HG03108 (cell line): Measurements from ENCODE around the gene IQCM.

ENCODE experiments used
- ATAC-seq: cut with Tn5 transposase; IDR thresholded peaks from one replicate; pipeline ENCODE4 v1.9.1; 2021; ENCODE audit warnings: moderate library complexity; ENCODE audit not compliant: unreplicated experiment

The IQCM gene

DNA sequence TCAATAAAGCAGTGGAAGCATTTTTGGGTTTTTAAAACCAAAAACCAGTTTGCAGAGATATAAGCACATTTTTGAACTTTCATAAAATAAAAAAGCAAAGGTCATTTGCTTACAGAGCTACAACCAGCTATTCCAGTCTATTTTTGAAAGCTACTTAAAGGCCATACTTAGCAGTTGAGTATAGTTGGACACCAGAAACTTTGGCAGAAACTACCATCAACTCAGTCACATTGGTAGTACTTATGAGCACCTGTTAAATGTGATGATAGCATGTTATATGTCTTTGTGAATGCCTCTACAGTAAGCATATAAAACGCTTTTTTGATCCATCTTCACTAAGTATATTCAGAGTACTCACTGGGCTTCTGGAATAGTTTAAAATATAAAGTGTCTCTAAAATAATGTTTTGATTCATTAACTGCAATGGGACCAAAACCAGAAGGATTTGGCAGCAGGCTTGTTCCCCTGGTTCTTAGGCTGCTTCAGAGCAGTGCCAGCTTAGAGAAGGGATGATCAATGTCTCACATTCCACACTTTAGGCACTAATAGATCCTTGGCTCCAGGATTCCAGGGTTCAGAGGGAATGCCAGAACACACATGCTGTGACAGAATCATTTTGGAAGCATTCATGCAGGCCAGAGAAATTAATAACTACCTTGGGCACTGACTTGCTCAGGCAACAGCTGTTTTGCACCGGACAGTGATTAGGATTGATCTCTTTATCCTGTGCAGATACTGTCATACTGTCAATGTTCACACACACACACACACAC lies 103.9 kb downstream of the IQCM start:
- no peak for ATAC-seq

DNA sequence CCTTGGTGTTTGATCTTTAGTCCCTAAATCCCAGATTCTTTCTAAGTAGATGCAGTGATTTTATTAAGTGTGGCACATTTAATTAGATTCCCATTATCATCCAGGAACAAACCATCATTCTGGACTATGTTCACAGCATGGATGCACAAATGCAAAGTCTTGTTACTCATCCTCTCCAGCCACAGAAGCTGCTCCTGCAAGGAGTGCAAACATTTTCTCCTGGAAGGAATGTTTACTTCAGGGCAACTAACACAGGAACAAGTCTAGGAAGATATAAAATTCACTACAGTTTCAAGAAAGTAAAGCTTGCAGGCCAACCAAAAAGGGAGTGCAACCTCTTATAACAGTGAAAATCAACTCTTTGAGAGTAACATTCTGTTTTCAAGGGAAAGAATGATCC lies 106.0 kb downstream of the IQCM start:
- ATAC-seq: no peak

DNA sequence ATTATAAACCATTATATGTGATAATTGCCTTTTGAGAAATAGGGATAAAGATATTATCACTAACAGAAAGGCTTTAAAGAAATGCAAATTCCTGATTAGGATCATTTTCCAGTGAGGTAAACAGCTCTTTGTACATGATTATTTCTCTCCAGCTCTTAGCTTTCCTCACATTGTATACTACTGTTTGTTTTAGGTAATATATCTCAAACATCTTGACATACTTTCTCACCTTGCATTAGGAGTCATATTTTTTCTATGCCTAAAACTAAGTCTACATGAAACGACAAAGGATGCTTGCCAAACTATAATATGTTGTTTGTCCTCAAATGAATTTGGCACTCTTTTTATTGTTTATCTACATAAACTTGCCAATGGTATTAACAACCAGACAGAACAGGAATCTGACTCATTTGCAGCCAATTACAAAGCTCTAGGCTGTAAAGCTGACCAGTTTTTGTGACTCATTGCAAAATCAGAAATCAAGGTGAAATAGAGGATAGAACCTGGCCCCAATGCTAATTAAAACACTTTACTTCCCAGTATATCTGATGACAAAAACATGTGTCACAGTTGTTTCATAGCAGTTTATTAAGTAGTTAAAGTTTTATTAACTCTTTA lies 107.0 kb downstream of the IQCM start:
- no peak for ATAC-seq

DNA sequence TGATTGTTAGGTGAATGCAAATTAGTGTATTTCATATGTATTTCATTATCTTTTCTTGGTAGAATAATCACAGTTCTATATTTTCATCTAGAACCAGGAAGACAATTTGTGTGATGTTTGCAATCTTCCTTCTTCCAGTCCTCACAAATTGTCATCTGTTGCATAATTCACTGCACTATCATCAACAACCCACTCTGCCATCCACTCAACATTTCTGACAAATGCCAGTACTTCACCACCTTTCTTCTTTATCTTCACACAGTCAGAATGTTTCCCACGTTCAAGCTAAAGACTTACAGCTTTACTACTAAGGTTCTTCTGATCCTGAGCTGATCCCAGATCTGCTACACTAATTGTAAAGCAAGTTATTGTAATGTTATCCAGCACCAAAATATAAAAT lies 107.8 kb downstream of the IQCM start:
- no peak for ATAC-seq

DNA sequence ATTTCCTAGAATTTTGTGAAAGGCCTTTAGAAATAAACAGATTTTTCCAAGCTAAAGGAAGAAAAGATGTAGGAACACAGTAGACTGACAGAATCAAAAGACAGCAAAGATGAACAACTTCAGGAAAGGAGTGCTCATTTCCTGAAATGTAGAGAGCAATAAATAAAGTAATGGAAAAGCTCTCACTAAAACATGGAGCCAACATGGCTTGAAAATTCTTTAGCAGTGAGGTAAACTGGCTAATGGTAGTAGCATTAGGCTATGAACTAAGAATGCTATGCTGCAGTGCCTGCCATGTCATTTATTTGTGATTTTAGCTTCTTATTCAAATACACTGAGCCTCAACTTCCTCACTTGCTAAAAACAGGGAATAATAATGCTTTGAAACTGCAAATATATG lies 108.7 kb downstream of the IQCM start:
- ATAC-seq: no peak

DNA sequence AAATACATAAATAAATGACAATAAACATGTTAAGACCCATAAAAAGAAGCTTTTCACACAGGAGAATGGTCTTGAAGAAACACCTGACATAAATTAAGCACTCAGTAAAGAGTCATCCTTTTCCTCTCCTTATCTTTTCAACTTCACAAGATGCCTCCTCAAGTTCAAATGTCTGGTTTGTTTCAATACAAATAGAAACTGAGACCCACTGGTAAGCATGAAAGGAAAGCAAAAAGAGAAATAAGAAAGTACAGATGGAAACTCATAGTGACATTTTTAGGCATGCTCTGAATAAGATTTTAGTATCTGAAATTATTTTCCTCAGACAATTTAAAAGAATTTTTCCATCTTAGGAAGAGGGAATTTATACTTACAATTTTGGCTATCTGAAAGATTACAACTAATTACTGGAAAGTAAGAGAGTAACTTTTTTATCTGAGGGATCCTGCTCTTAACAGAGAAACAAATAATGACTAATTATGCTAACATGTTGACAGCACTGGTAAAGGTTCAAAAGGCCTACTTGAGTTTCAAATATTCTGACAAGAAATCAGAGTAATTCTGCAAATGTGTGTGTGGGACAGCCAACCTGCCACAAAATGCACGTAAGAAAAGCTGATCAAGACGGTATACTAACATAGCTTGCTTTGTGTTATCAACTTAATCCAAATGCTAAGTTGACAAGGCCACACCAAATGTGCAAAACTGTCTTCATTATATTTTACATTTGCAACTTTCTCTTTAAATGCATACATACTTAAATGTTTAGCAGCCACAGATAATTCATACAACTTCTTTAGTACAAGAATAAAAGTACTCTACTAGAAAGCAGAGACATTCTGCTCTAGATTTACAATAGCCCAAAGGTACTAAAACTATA lies 113.0 kb downstream of the IQCM start:
- no peak for ATAC-seq

DNA sequence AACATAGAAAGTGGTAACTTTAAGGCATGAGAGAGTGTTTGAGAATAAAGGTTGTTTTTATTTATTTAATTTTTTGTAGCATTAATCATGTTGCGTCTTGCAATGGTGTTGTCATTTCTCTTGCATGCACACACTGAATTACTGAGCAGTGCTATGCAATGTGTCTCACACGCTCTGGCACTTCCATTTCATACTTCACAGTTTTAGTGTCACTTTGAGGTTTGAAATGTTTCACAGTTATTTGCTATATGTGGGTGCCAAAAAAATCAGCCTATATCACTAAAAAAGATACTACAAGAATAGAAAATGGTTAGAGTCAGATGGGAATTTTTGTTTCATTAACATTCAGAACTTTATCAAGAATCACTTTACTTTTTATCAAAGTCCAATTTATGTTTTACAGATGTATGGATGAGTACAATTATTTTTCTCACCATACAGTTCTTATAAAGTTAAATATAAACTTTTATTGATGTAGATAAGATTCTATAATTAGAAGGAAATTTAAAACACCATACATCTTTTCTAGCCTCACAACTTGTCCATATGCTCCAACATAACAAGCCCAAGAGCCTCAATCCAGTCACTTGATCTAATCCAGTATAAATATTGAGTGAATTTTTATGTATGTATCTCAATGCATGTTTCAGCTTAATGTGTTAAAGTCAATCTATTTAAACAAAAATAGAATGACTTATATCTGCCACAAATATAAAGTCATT lies 114.0 kb downstream of the IQCM start:
- no peak for ATAC-seq

DNA sequence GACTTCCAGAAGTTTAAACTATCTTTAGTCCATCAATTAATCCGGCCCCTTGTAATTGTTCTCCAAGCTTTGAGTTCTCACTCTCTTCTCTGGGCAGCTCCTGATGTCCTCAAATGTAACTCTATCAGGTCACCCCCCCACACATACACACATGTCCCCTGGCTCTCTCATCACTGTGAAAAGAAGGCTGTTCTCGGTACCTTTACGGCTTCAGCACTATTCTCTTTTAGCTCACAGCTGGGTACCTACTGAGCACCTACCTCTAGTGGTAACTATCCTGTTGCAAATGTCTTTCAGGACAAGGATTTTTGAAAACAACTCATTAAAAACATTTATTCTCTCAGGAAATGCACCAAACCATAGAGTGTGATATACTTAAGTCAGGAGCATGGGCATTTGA lies 115.4 kb downstream of the IQCM start:
- no peak for ATAC-seq

DNA sequence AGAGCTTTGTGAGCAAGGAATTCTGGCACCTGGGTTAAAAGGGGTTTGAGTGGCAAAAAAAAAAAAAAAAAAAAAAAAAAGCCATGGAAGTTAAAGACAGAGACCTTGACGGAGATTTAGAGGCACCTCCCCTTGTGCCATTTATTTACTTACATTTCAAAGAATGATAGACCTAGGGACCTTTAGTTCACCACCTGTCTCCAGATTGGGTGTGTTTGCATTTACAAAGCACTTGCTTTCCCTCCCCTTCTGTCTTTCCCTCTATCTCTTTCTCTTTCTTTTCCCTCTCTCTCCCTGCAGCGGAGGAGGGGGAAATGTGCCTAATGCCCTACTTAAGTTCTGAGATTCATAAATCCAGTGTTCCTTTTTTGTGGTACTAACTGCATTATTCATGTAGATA lies 116.0 kb downstream of the IQCM start:
- no peak for ATAC-seq

DNA sequence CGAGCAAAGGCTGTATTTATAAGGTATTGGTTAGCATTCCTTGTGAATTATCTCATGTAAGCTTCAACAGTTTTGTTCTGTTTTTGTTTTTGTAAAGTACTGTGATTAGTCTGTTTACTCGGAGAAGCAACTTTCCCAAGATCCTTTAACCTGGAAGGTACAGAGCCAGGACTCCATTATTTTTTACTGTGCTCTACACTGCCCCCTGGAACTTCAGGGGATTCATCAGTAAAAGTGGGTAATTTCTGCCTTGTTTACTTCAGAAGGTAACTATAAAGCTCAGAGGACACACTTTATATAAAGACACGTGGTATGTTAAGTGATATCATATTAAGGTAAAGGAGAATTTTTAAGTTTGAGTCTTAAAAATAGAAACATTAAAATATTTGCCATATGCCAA lies 124.9 kb downstream of the IQCM start:
- no peak for ATAC-seq

DNA sequence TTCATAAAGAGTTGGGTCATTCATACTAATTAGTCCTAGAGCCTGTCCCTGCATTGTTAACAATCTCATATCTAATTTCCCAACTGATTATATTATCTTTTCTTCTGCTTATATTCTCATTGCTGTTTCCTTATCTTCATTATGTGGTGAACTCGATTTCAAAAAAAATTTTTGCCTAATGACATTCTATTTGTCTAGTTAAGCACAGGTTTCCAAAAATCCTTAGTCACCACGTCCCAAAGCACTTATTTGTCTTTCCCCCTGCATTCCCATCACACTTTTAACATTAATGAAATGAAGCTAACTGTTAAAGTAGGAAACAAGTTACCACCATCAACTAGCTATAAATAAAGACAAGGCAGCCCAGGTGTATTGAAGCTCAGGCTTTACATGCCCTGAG lies 131.1 kb downstream of the IQCM start:
- no peak for ATAC-seq

DNA sequence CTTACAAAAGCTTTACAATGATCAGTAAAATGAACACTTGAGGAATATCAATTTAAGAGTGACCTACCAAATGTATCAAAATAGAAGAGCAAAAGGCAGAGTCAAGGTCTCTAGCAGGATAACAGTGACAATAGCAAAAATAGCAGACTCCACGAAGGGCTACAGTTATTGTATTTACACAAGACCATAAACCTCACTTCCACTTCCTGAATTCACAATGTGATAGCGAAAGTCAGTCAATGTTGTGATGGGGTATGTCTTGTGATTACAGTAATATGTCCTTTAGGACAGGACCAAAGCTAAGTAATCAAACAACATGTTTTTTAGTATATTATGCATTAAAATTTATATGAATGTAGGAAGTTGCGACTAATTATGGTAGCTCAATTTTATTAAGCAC lies 139.6 kb downstream of the IQCM start:
- peak; percentile 58 for ATAC-seq

DNA sequence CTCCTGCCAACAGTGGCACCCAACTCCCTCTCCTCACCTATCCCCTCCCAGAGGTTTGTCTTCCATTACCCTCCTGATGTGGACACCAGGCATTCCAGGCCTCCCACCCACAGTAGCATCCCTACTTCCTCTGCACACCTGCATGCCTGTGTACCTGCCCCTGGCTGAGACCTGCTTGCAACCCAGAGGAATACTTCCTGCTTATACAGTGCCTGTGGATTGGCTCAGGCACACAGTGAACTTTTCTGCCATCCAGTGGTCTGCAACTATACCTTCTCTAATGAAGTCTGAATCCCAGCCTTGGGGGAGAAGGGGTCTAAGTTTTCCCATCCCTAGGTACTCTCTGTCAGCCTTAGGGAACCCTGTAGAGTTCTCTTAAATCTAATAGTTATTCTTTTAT lies 169.9 kb downstream of the IQCM start:
- ATAC-seq: no peak

DNA sequence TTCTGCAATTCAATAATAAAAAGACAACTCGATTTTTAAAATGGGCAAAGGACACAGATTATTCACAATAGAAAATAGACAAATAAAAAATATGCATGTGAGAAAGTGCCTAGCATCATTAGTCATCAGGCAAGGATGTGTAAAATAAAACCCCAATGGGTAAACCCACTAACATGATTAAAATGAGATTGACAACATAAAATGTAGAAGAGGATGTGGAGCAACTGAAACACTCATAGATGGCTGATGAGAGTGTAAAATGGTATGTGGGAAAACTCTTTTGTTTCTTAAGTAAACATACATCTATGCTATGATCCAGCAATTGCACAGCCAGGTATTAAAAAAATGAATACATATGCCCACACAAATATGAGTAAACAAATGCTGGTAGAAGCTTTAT lies 177.6 kb downstream of the IQCM start:
- no peak for ATAC-seq

DNA sequence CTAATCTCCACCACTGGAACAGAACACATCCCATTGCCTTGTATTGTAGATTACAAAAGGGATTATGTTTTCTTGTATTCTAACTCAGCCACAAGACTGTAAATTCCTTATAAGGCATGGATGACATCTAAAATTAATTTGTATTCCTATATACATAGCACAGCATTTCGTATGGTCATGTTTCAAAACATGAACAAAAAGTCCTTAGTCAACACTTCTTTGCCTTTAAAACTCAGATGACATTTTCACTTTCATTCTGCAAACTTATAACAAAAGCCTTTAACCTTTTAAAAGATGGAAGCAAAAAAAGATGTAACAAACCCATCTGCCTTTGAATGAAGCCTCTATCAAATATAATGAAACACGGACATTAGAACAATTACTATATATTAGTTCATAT lies 181.3 kb downstream of the IQCM start:
- no peak for ATAC-seq

DNA sequence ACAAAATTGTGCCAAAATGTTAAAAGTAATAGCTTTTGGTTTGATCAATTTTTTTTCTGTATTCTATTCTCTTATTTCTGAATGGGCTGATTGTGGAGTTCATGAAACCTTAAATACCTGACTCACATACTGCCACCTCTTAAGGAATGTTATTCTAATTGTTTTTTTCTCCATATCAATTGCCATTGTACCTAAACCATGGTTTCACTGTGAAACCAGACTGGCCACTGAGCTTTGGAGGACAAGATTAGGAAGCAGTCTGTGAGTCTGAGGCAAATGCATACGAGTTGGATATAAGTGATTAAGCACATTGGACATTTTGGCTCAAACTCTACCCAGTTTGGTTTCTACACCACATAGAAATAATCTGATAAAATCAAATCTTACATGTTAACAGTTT lies 184.0 kb downstream of the IQCM start:
- ATAC-seq: no peak

DNA sequence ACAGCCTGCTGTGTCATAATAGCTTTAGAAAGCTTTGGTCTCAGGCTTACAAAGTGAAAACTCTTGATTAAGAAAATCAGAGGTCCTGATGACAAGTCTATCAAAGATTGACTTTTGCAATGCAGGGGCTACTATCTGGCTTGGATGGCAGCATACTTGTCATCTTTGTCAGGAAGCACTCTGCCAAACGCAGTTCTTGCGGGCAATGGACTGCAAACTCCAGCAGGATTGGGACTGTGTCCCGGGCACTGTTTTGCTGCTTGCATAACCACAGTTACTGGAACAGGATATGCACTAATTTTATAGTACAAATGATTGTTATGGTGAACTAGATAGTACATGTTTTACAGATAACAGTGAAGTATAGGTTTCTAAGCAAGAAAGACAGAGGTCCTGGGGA lies 185.6 kb downstream of the IQCM start:
- no peak for ATAC-seq

DNA sequence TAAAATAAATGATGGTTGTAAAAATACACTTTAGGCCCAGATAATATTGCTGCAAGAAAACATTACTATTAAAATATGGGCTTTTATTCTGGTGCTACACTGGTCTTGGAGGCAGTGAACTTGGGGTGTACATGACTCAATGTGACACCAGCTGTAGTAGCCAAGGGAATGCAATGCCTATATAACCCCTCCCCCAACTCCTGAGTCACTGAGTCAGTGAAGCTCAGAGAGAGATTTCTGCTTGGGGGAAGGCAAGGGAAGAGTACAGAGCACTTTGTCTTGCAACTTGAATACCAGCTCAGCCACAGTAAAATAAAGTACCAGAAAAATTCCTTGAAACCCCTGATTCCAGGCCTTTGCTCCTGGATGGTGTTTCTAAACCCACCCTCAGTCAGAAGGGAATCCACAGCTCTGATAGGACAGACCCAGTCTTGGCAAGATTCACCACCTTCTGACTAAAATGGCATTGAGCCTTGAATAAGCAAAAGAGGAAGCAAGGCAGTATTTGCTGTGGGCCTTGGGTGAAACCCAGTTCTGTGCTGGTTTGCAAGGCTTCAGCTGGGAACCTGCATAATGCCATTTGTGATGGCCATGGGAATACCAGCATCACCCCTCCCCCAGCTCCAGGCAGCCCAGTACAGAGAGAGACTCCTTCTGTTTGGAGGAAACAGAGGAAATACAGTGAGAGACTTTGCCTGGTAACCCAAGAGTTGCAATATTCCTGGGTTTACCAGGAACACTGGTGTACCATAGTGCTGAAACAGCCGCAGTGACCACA lies 209.9 kb downstream of the IQCM start:
- ATAC-seq: no peak

DNA sequence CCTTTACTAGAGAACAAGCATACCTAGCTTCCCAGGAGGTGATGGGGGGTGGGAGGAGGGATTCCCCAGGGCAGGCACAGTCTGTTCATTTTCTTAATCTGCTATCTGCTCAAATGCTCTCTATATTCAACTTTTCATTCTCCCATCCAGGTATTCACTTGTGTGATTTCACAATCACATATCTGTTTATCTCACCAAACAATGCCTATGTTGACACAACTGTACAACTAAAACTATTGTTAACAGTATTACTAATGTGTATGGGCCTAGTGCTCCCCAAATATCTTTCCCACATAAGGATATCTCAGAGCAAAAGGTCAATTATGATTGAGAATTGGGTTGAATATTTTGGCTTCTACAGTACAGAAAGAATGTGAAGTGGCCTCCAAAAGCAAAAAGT lies 210.8 kb downstream of the IQCM start:
- ATAC-seq: no peak

DNA sequence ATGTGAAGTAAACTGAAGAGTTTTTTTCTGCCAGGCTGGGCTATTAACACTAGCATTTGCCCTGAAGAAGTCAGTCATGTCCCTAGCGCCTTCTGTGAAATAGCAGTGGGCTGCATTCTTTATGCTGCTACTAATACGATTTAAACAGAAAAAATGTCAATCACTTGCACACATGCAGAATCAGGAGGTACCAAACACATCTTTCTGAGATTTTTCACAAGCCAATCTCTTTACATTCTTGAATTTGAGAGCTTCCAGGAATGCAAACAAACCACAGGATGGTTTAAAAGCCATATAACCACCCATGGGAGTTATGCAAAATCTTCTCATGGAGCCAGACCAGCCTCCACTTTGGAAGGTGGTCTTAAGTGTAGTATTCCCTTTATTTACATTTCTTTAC lies 220.1 kb downstream of the IQCM start:
- ATAC-seq: no peak

DNA sequence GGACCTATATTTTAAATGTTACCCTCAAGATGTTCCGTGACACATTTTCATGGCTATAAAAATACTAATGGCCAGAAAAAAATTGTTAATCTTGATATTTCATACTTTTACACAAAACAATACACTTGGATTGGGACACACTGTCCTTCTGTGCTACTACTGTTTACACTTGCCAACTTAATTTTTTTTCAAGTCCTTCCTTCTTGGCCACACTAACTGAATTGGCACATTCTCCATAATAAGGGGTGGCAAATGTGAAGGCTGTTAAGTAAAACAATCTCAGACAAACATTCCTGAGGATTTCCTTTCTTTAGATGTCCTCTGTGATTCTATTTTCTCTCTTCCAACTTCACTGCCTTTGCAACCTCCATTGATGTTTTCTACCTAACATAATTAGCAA lies 225.8 kb downstream of the IQCM start:
- no peak for ATAC-seq
